HepG2 (cell line): ENCODE measurements around the gene GPR55.

Source experiments
- ADNP ChIP-seq: sonication (generic); formaldehyde crosslinking; IDR thresholded peaks from 2 replicates; pipeline ENCODE4 v1.4.0; 2020; ENCODE audit warnings: missing genetic modification reagents
- DR1 ChIP-seq: sonication (generic); formaldehyde crosslinking; IDR thresholded peaks from 2 replicates; pipeline ENCODE4 v1.8.0; 2021; ENCODE audit warnings: mild to moderate bottlenecking, missing genetic modification reagents, inconsistent platforms
- ELF1 ChIP-seq: sonication (generic); formaldehyde crosslinking; IDR thresholded peaks from 2 replicates; pipeline ENCODE4 v1.4.0; 2020; ENCODE audit warnings: missing genetic modification reagents
- ESRRA ChIP-seq: sonication (generic); formaldehyde crosslinking; IDR thresholded peaks from 2 replicates; pipeline ENCODE4 v1.5.1; 2020; ENCODE audit warnings: mild to moderate bottlenecking, low read depth, missing genetic modification reagents
- EZH2 ChIP-seq: conservative IDR thresholded peaks from 2 replicates; pipeline ENCODE4 v1.6.1; 2012; ENCODE audit warnings: mild to moderate bottlenecking, low read depth, low read length, moderate library complexity
- JUNB ChIP-seq: sonication (generic); formaldehyde crosslinking; IDR thresholded peaks from 2 replicates; pipeline ENCODE4 v1.8.0; 2022; ENCODE audit warnings: missing genetic modification reagents, mild to moderate bottlenecking, borderline replicate concordance
- NFIC ChIP-seq: IDR thresholded peaks from 2 replicates; pipeline ENCODE4 v1.6.1; 2012; ENCODE audit warnings: mild to moderate bottlenecking, low read length, inconsistent platforms
- NFYB ChIP-seq: sonication (generic); formaldehyde crosslinking; IDR thresholded peaks from 2 replicates; pipeline ENCODE4 v1.4.0; 2020; ENCODE audit warnings: missing genetic modification reagents
- NPAS2 ChIP-seq: sonication (generic); formaldehyde crosslinking; IDR thresholded peaks from 2 replicates; pipeline ENCODE4 v1.8.0; 2022; ENCODE audit warnings: mild to moderate bottlenecking, missing genetic modification reagents, borderline replicate concordance
- PATZ1 ChIP-seq: sonication (generic); formaldehyde crosslinking; IDR thresholded peaks from 2 replicates; pipeline ENCODE4 v1.4.0; 2020; ENCODE audit warnings: missing genetic modification reagents
- ZBTB43 ChIP-seq: sonication (generic); formaldehyde crosslinking; conservative IDR thresholded peaks from 2 replicates; pipeline ENCODE4 v1.4.0; 2020; ENCODE audit warnings: missing genetic modification reagents
- ZMYM3 ChIP-seq: sonication (generic); formaldehyde crosslinking; IDR thresholded peaks from 2 replicates; pipeline ENCODE4 v1.5.1; 2020; ENCODE audit warnings: mild to moderate bottlenecking, missing genetic modification reagents
- ZNF292 ChIP-seq: sonication (generic); formaldehyde crosslinking; IDR thresholded peaks from 2 replicates; pipeline ENCODE4 v1.8.1; 2022; ENCODE audit warnings: mild to moderate bottlenecking, low read depth, missing genetic modification reagents, borderline replicate concordance
- ZNF644 ChIP-seq: IDR thresholded peaks from 2 replicates; pipeline ENCODE4 v1.6.1; 2016; ENCODE audit warnings: low read depth

DNA sequence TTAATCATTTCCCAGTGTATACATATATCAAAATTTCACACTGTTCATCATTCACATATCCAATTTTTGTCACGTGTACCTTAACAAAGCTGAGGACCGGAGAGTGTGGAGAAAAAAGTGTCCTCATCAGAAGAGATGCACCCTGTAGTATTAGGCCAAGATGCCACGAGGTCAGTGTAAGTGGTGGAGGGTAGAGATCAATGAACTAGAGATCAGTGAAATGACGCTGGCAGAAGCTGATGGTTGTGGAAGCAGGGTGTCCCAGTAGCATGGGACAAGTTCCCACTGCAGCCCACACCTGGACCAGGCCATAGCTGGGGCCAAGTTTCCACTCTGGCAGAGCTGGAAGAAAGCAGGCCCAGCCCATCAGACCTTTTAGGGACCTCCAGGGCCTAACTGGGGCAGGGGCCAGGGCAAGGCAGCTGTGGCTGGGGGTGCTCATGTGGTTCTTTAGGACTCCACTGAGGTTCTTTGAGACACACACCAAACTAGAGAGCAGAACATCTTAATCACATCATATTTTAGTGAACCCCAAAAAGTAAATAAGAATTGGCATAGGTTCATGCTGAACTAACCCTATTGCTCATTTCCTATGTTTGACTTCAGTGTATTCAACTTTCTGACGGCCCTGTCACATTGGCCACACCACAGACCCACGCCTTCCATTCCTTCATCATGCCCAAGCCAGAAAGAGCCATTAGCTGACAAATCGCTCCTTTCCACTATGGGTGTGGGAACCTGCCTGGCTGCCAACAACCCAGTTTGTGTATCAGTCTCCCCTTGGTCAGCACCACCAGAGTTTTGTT, 21.6 kb upstream of the GPR55 start:
- TF ChIP-seq ESRRA (CRISPR knock-in tag), result no peak
- no peak for TF ChIP-seq ADNP (CRISPR knock-in tag)
- TF ChIP-seq ZBTB43 (CRISPR knock-in tag), result no peak
- no peak for TF ChIP-seq ELF1 (CRISPR knock-in tag)
- TF ChIP-seq NFIC, result no peak
- TF ChIP-seq PATZ1, result no peak
- no peak for TF ChIP-seq NFYB
- no peak for TF ChIP-seq JUNB (CRISPR knock-in tag)
- no peak for TF ChIP-seq DR1 (CRISPR knock-in tag)
- no peak for TF ChIP-seq ZMYM3 (CRISPR knock-in tag)
- TF ChIP-seq ZNF644 (CRISPR knock-in tag), result no peak
- no peak for TF ChIP-seq ZNF292 (CRISPR knock-in tag)
- TF ChIP-seq EZH2, result no peak
- no peak for TF ChIP-seq NPAS2 (CRISPR knock-in tag)
